GM18508 (cell line): ENCODE data around the gene KLHL26.

ENCODE experiments used
- ATAC-seq: cut with Tn5 transposase; IDR thresholded peaks from one replicate; pipeline ENCODE4 v1.9.1; 2021; ENCODE audit warnings: moderate number of reproducible peaks; ENCODE audit not compliant: insufficient read depth, unreplicated experiment

KLHL26 gene

DNA sequence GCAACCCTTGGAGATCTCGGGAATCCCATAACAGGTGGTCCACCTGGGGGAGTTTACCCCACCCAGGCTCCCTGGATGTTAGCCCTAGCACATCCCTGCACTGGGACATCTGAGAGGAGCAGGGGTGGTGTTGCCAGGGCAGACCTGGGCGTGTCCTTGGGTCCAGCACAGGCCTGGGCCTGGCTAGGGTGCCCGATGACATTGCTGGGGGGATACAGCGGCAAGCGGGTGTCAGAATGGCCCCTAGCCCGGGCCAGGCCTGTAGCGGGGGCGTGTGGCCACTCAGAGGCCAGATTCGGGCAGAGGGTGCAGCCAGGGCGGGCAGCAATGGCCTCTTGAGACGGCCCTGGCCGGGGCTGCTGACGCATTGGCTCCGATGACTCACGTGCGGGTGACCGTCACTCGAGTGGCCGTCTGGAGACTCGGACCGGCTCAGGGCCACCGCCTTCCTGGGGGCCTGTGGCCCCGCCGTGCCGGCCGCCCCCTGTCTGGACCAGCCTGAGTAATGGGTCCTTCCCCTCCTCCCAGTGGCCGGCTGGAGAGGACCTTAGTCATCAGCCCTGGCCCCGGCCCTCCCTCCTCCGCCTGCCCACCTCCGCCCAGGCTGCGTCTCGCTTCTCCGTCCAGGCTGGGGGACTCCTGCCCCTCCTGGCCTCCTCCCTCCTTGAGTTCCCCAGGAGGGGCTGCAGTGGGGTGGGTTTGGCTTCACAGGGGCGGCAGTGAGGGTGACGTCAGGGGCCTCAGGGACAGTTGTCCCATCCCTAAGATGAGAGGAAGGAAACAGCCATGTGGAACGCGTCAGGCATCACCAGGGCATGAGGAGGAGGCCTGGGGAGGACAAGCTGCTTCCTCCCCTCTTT is 23.5 kb downstream of the KLHL26 start:
- no peak for ATAC-seq

DNA sequence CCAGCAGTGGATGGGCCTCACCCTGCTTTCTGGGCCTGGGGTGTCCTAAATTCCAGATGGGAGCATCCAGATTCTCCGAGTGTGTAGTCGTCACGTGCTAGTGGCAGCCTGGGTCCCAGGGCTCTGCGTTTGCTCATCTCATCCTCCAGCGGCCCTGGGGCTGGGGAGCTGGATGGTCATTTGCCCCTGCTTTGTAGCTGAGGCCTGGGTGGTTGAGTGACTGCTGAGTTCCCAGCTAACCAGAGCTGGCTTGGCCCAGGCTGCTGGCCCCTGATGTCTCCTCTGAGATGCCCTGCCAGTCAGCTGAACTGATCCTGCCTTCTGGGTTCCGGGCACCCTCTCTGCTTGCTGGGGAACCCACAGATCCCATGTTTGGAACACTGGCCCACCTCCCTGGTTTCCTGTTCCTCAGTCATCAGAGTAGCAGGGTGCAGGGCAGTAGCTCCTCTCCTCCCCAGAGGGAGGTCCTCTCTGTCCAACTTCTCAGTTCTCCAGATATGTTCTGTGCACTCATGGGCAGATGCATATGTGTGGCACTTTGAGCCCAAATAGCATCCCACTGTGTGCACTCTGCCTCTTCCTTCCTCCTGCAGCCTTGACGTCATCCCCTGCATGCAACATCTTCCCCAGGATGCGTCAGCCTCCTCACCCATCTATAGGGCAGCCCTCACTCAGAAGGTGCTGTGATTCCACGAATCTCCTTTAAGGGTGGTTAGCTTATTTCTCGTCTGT is 24.3 kb downstream of the KLHL26 start:
- no peak for ATAC-seq

DNA sequence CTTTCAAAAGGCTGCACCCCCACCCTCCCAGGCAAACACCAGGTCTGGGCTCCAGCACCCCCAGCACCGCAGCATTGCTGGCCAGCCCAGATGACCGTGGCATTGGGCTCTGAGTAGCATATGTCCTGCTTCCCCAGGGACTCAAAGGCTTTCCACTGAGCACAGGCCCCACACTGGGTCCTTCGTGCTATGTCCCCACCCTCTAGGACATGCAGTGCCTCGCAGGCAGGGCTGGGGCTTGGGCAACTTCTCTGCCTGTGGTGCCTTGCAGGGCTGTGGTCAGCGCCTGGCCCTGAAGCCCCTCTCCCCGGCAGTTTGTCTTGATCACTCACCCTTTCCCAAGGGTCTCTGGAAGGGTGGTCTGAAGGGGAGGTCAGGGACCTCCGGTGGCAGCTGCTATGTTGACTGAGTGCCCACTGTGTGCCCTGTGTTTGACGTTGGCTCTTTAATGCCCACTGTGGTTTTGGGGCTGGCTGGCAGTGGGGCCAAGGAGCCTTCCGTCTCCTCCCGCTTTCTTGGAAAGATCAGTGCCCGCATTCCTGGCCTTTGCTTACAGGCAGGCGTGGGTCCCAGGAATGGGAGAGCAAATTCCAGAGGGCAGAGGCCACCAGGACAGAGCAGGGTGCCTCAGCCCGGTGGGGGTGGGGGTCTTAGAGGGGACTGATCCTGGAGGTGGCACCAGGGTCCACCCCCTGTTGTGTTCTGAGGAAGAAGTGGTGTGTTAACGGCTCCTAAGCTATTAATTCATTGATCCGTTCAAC is 26.3 kb downstream of the KLHL26 start:
- ATAC-seq, result no peak

GRCh38 chr19:18663940-18664530 is 27.2 kb downstream of the KLHL26 start:
- no peak for ATAC-seq

DNA sequence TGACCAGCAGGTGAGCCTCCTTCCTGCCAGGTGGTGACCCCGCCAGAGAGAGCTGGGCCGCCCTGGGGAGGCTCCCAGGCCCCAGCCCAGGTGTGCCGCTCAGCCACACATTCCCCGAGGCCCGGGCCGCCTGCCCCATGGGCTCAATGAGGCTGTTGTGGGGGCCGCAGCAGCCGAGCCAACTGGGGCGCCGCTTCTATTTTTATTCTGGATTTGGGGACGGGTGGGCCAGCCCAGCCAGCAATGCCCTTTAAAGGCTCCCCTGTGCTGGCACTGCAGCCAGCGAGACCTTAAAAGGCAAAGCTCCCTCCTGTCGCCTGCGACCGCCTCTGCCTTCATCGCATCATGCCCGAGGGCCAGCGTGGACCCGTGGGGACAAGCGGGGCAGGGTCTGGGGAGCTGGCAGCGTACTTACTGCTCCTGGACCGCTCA is 29.0 kb downstream of the KLHL26 start:
- ATAC-seq, result no peak

DNA sequence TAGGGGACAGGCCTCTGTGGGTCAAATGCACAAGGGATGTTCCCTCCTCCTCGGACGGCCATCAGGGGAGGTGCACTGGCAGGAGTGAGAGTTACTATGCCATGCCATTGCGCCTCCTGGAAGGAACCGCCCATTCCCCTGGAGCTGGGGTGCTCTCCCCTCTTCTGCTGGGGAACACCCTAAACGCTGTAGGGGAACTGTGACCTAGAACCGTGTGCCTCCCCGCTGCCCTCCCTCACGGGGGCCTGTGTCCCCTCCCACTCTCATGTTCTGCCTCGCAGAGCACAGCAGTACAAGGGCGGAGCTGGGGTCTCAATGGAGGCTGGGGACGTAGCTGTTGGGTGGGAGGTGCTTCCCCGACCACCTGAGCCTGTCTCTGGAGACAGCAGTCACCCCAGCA is 29.5 kb downstream of the KLHL26 start:
- ATAC-seq, result no peak

GRCh38 chr19:18666784-18667183 is 30.0 kb downstream of the KLHL26 start:
- ATAC-seq, result no peak

DNA sequence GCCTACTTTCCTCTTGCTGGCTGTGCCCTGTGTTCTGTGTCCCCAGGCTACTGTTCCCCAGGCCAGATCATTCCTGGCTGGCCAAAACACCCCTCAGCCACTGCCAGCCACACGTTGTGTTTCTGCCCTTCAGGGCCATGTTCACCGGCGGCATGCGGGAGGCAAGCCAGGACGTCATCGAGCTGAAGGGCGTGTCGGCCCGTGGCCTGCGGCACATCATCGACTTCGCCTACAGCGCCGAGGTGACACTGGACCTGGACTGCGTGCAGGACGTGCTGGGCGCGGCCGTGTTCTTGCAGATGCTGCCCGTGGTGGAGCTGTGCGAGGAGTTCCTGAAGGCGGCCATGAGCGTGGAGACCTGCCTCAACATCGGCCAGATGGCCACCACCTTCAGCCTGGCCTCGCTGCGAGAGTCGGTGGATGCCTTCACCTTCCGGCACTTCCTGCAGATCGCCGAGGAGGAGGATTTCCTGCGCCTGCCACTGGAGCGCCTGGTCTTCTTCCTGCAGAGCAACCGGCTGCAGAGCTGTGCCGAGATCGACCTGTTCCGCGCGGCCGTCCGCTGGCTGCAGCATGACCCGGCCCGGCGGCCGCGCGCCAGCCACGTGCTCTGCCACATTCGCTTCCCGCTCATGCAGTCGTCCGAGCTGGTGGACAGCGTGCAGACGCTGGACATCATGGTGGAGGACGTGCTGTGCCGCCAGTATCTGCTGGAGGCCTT is 30.9 kb downstream of the KLHL26 start:
- ATAC-seq, result no peak

GRCh38 chr19:18668252-18668631 is 31.4 kb downstream of the KLHL26 start:
- no peak for ATAC-seq

DNA sequence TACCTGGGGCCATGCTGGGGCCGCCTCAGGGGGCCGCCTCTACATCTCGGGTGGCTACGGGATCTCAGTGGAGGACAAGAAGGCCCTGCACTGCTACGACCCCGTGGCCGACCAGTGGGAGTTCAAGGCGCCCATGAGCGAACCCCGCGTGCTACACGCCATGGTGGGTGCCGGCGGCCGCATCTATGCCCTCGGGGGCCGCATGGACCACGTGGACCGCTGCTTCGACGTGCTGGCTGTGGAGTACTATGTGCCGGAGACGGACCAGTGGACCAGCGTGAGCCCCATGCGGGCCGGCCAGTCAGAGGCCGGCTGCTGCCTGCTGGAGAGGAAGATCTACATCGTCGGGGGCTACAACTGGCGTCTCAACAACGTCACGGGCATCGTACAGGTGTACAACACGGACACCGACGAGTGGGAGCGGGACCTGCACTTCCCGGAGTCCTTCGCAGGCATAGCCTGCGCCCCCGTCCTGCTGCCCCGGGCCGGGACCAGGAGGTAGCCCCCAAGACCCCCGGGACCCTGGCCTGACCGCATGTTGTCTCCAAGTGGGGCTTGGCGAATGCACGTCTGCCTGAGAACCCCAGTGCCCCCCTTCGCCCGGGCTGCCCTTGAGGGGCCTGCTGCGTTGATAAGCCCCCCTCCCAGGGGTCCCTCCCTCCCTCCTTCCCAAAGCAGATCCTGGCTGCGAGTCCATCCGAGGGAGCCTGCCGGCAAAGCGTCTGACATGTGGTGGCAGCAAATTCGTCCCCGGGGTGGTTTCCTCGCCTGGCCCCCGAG is 32.1 kb downstream of the KLHL26 start:
- ATAC-seq, result no peak

- no peak for ATAC-seq
Measured at GRCh38 chr19:18669524-18669817, 32.6 kb downstream of the KLHL26 start.

DNA sequence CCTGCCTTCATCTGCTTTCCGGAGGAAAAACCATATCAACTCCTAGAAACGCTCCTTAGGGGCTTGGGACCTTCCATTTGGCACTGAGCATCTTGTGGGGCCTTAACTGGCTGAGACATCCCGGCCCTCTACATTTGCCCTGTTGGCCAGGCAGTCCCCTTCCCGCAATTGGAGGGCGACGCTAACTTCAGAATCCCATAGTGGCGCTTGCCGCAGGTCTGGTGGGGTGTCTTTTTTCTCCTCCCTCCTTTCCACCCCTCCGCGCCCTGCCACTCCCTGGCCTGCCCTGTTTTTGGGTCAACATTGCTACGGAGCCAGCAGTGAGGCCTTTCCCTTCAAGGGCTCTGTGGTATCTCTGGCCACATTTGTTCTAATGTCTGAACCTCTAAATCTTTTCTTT is 33.1 kb downstream of the KLHL26 start:
- no peak for ATAC-seq

GRCh38 chr19:18670312-18670711 is 33.5 kb downstream of the KLHL26 start:
- ATAC-seq, result no peak

- no peak for ATAC-seq
Measured at GRCh38 chr19:18671303-18672043, 34.6 kb downstream of the KLHL26 start.

DNA sequence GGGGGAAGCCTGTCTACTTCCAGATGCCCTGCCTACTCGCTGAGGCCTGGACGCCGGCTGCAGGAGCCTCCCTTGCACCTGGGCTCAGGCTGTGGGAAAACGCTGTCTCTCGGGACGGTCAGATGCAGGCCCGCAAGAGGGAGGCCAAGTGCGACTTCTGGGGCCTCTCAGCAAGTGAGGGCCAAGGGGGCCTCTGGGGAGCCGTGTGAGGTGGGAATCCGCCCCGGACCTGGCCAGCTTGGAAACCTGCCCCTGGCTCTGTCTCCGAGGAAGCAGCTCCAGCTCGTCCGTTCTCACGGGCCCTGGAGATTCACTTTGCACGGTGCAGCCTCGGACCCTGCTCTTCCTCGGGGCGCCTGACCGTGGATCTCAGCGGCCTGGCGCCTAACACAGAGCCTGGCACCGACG is 35.2 kb downstream of the KLHL26 start:
- ATAC-seq, result no peak

GRCh38 chr19:18672606-18673337 is 35.9 kb downstream of the KLHL26 start:
- no peak for ATAC-seq

DNA sequence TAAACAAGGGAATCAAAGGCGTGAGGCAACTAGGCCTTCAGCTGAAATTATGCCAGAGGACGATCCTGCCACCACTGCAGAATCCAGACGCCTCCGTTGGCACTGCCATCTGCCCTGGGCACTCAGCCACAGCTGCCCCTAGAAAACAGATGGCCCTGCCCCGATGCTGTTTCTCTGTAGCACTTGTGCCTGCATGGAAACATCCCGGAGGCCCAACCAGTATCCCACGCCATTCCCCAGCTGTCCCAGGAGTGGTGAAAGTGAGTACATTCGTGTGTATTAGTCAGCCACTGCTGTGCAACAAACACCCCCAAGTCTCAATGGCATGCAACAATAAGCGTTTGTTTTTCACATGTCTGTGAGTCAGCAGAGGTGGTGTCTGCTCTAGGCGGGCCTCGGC is 37.8 kb downstream of the KLHL26 start:
- ATAC-seq, result no peak

DNA sequence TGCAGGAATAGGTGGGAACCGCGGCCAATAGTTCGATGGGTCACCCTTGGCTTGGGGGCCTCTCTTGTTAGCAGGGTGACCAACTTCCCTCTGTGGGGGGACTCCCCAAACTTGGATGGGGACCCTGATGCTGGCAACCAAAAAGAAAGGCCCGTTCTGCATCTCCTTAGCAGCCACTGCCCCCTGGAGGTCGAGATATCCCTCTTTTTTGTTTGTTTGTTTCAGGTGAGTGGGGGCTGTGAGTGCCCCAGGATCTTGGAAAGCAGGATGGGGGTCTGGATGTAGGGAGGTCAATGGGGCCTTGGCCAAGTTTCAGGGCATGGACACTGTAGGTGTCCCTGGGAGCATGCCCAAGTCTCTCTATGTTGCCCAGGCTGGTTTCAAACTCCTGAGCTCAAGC is 39.0 kb downstream of the KLHL26 start:
- no peak for ATAC-seq
